GM12864 (cell line): ENCODE data around the gene NUDC.

Source experiments
- DNase-seq: peaks from one replicate; pipeline ENCODE4 v3.0.0-alpha.2; 2011; ENCODE audit warnings: low read depth
- H3K4me3 ChIP-seq: 2 replicates; pipeline ENCODE4 v1.5.1; 2011; ENCODE audit warnings: mild to moderate bottlenecking, low read depth, low read length, control low read depth
- TF ChIP-seq, protein P1 (sequence below): IDR thresholded peaks from 2 replicates; pipeline ENCODE4 v1.5.1; 2011; ENCODE audit warnings: low read depth, mild to moderate bottlenecking, moderate library complexity, low read length, control low read depth, inconsistent platforms; ENCODE audit errors: missing control alignments

NUDC gene

DNA sequence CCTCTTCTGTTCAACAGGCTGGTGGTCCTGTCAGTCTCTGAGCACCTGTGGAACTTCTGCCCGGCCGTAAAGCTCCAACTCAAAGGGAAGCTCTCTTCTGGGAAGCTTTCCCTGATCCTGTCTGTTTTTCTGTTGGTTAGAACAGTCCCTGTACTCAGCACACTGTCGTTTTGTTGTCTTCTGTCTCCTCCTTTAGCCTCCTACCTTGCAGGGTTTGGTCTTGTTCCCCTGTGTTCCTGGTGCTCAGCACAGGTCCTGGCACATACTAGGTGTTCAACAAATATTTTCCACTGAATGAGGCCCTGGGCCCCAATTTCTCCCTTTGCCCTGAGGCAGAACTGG, 39.1 kb downstream of the NUDC start:
- no peak overlapping the region for H3K4me3 ChIP-seq
- DNase-seq = no peak
- TF ChIP-seq, protein P1, sequence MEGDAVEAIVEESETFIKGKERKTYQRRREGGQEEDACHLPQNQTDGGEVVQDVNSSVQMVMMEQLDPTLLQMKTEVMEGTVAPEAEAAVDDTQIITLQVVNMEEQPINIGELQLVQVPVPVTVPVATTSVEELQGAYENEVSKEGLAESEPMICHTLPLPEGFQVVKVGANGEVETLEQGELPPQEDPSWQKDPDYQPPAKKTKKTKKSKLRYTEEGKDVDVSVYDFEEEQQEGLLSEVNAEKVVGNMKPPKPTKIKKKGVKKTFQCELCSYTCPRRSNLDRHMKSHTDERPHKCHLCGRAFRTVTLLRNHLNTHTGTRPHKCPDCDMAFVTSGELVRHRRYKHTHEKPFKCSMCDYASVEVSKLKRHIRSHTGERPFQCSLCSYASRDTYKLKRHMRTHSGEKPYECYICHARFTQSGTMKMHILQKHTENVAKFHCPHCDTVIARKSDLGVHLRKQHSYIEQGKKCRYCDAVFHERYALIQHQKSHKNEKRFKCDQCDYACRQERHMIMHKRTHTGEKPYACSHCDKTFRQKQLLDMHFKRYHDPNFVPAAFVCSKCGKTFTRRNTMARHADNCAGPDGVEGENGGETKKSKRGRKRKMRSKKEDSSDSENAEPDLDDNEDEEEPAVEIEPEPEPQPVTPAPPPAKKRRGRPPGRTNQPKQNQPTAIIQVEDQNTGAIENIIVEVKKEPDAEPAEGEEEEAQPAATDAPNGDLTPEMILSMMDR = no peak

DNA sequence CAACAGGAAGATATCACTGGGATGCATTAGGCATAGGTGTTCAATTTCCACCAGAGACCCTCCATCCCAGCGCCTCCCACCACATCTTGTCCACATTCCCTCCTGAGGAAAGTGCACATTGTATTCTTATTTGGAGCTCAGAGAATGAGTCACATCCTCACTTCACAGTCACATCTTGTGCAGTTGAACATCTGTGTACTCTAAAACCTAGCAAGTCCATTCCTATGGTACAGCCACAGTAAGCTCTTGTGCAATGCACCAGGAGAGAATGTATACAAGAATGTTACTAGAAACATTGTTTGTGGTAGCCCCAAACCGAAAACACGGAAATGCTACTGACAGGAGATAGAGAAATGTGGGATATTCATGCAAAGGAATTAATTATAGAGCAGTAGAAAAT, 40.3 kb downstream of the NUDC start:
- TF ChIP-seq, protein P1 = no peak
- no peak overlapping the region for H3K4me3 ChIP-seq
- no peak for DNase-seq

DNA sequence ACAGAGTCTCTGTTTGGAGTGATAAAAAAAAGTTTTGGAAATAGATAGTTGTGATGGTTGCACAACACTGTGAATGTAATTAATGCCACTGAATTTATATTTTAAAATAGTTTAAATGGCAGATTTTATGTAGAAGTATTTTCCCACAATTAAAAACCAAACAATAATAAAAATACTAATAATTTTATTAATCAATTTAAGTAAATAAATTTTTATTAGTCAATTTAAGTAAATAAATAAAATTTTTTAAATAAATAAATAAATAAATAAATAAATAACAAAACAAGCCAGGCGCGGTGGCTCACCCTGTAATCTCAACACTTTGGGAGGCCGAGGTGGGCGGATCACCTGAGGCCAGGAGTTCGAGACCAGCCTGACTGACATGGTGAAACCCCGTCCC, 43.7 kb downstream of the NUDC start:
- no peak overlapping the region for H3K4me3 ChIP-seq
- no peak for DNase-seq
- TF ChIP-seq, protein P1 = no peak

DNA sequence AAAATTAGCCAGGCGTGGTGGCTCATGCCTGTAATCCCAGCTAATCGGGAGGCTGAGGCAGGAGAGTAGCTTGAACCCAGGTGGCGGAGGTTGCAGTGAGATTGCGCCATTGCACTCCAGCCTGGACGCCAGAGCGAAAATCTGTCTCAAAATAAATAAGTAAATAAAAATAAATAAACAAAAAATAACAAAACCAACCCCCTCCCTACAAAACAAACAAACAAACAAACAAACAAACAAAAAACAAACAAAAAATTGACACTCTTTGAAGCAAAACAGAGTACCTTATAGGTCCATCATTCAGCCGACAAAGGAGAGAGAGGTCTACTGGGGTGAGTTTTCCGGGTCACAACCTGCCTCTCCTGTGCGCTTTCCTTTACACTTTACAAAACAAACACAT, 44.1 kb downstream of the NUDC start:
- no peak overlapping the region for H3K4me3 ChIP-seq
- TF ChIP-seq, protein P1 = no peak
- DNase-seq = no peak

DNA sequence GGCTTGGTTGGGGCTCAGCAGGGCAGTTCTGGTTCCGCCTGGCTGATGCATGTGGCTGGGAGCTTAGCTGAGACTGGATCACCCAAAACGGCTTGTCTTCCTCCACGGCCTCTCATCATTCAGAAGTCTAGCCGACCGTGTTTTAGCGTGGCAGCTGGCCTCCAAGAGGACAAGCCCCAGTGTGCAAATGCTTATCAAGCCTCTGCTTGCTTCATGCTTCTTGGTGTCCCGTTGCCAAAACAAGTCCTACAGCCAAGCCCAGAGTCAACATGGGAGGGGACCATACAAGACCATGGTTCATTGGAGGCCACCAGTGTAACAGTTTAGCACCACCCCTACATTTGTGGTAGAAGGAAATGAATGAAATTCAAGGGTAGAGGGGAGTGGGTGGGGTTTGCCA, 49.3 kb downstream of the NUDC start:
- no peak overlapping the region for H3K4me3 ChIP-seq
- TF ChIP-seq, protein P1 = no peak
- DNase-seq = no peak

DNA sequence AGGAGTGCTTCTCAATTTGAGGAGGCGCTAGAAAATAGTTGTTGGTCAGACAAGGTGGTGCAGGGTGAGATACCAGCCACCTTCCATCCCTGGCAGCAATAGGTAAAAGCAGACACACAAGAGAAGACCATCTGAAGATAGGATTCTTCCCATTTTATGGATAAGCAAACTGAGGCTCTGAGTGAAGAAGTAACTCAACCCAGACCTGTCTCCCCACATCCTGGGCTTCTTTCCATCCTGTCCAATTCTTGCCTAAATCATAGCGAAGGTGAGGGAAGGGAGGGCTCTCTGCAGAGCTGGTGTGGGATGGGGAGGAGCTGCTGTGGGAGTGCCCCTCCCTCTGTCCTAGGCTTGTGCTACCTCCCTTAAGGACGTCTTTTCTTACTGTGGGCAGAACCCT, 50.0 kb downstream of the NUDC start:
- TF ChIP-seq, protein P1 = no peak
- H3K4me3 ChIP-seq = no peak overlapping the region
- no peak for DNase-seq

DNA sequence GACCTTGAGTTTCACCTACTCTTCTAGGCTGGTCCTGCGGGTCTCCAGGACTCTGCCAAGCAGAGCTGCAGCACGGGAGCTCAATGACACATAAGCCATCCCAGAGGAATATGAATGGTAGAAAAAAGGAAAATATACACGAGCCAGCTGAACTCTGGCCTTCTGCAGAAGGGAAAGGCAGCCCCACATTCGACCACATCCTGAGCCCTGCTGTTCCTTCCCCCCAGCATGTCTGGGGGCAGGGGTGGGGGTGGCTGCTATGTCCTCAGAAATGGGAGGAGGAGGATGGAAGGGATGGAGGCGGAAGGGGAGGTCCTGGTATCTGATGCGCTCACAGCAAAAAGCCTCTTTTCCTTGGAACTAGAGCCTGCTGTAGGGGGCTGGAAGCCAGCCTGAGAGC, 50.8 kb downstream of the NUDC start:
- no peak for DNase-seq
- no peak overlapping the region for H3K4me3 ChIP-seq
- TF ChIP-seq, protein P1 = no peak
